Esophagus mucosa (tissue), 1 donor: Measurements from ENCODE around the gene AIFM1. TPM values are rescaled to one million over a fixed set of nuclear protein-coding genes. Genes with fewer than 3 reads are reported as not detected.
"Not testable (repeated sequence)": the region's sequence is repeated elsewhere in the genome, so short reads cannot be mapped to it uniquely, and the experiment has no call there.

Experiments
- ATAC-seq: fragments of 200-7000 bp; cut with Tn5 transposase; one replicate; pipeline ENCODE4 v1.9.1; 2020
- total RNA-seq: library from RNA; stranded (reverse); gene quantifications from one replicate; pipeline ENCODE4 v1.2.4, GENCODE V29; 2023
- donor health status: DM: yes; HTN: yes; CAD: no.

AIFM1 gene
- total RNA-seq, 1 donor from 2014 or later = 21.9 TPM

DNA sequence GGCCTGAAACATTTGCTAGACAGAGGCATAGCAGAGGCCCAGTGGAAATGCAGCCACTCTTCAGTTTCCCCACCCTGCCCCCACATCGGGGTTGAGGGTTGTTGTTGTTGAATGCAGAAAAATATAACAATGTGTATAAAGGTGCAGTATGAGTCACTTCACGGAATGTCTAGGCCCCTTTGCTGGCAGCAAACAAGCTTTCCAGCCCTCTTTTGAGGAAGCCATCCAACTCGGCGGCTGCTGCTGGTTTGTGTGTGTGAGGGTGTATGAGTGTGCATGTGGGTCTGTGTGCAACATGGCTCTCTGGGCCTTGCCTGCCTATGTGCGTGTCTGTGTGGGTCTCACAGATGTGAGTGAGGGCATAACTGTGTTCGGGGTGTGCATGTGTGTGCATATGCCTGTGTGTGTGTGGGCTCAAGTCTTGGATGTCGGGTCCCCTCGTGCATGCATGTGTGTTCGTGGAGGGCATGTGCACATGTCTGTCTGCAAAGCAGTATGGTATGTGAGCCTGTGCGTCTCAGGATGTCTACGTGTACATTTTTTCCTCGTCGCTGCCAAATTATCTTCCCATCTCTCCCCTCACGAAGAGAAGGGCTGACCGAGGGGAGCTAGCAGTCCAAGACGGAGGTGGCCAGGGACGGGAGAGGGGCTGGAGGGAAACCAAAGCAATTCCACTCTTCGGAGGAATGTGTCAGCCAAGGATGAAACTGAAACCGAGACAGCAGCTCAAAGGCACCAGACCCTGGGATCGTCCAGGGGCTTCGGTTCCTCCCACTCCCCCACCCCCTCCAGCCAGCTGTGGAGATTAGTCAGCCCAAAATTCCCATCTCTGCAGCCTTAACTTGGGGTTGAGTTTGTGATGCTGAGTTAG lies 47.0 kb downstream of the AIFM1 start:
- no peak for ATAC-seq

GRCh38 chrX:130117166-130117565 lies 48.5 kb downstream of the AIFM1 start:
- no peak for ATAC-seq

DNA sequence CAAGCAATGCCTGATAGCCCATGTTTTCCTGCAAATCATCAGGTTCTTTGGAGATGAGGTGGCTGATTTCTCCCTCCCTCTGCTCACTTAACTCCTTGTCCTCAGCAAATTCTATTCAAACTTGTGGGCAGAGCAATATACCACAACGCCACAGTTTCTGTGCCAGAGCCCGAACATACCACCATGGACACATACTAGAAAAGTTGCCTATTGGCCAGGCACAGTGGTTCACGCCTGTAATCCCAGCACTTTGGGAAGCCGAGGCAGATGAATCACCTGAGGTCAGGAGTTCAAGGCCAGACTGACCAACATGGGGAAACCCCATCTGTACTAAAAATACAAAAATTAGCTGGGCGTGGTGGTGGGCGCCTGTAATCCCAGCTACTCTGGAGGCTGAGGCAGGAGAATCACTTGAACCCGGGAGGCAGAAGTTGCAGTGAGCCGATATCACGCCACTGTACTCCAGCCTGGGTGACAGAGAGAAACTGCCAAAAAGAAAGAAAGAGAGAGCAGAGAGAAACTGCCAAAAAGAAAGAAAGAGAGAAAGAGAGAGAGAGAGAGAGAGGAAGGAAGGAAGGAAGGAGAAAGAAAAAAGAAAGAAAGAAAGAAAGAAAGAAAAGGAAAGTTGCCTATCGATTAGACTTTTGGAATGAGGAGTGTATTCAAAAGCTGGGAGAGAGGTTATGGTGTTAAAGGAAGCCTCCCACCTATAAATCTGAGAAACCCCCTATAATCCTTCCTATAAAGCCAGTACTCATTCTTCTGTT lies 50.3 kb downstream of the AIFM1 start:
- not testable (repeated sequence) for ATAC-seq

GRCh38 chrX:130114141-130114588 lies 51.5 kb downstream of the AIFM1 start:
- peak; percentile 52 for ATAC-seq

- peak; percentile 71 for ATAC-seq
These were observed 54.2 kb downstream of the AIFM1 start for GRCh38 chrX:130111220-130112154.

DNA sequence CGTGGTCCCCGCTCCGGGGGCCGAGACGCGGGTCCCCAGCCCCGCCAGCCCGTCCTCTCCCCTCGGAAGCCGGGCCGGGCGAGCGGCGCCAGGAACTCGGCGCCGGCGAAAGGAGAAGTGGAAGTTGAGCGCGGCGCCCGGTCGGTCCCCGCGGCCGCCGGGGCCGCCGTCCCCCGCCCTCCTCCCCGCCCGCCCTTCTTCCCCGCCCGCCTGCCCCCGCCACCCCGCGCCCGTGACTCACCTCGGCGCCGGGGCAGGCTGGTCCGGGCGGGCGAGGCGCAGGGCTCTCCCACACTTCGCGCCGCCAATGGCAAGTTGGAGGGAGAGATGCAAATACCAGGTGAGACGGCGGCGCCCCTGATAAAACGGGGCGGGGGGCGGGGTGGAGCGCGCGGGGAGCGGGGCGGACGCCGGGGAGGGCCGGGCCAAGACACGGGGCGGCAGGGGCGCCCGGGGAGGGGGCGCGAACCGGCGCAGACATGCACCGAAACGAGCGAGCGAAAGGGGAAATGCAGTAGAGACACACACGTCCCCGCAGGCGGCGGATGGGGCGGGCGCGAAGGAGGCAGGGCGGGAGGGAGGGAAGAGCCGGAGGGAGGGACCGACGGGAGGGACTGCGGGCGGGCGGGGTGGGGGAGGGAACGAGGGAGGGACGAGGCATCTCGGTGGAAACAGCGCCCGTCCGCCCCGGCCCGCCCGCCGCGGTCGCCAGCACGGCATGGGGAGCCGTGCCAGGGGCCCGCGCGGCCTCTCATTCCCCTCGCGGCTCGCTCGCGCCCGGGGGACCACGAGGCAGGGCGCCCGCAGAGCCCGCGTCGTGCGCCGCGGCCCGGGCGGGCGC lies 55.0 kb downstream of the AIFM1 start, which contains the start of gene ELF4:
ELF4 (minus strand) TSS at position 119 of the 841 bp plus-strand sequence. CDS start 29,167 bp downstream, outside the sequence.
- ATAC-seq = peak; percentile 76

GRCh38 chrX:130109429-130110378 lies 55.9 kb downstream of the AIFM1 start:
- ATAC-seq = no peak

GRCh38 chrX:130108647-130109428 lies 56.8 kb downstream of the AIFM1 start:
- peak; percentile 37 for ATAC-seq

- ATAC-seq = no peak
These were observed 59.6 kb downstream of the AIFM1 start for GRCh38 chrX:130106071-130106470.

DNA sequence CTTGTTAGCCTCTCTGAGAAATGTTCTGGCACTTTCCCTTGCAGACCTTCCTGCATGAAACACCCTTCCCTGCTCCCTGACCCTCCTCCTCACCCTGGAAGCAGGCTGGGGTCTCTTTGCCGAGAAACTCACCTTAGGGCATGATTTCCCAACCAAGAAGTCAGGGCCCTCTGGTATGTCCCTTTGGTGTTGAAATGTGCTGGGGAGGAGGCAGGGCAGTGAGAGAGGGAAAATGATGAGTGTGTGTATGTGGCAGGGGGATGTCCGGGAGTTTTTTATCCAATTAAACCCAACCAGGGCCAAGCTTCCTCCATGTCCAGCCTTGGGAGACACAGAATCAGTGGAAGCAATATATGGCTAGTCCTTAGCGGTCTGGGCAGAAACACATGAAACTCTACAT lies 60.4 kb downstream of the AIFM1 start:
- no peak for ATAC-seq

GRCh38 chrX:130103605-130104004 lies 62.0 kb downstream of the AIFM1 start:
- no peak for ATAC-seq

DNA sequence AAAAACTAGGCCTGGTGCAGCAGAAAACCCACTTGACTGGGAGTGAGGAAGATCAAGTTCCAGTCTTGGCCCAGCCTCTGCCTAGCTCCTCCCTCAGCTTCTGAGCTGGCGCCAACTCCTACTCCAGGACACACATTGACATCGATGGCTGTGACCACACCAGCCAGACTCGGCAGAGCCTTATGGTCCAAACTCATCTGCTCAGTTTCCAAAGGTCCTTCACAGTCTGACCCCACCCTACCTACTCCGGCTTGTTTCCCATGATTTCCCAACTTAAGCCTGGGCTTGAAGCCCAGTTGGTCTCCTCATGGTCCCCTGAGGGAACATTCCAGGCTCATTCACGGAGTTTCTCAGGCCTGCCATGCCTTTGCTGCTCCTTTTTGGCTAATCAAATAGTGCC lies 65.5 kb downstream of the AIFM1 start:
- peak; percentile 35 for ATAC-seq

GRCh38 chrX:130098210-130098552 lies 67.5 kb downstream of the AIFM1 start:
- peak; percentile 35 for ATAC-seq

GRCh38 chrX:130097507-130098209 lies 68.0 kb downstream of the AIFM1 start:
- peak; percentile 72 for ATAC-seq

DNA sequence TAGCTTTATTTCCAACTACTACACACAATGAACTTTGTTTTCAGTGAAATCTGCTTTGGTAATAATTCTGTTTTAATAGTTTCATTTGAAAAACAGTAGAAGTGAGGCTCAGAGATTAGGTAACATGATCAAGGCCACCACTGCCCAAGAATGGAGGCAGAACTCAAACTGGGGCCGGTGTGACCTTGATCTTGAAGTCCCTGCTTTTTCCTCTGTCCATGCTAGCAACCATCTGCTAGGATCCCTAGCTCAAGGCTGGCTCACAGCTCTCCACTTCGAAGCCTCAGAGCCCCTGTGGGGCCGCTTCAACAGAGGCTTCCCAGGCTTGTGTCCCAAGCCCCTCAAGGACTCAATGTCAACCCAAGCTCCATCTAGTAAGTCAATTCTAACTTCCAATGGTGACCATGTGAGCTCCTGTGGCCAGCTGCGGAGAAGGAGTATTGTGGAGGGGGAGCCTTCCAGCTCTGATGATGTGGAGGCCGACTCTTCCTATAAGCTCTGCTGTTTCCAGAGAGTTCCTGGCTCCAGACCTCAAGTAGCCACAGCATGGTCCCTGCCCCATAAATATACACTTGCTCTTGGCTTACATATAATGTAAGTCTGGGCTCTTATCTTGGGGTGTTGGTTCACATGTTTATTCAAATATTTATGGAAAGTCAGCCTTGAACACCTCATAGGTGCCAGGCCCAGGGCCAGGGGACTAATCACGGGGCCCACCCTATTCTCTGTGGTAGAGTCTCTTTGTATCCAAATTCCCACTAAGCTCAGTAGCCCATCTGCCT lies 70.2 kb downstream of the AIFM1 start:
- ATAC-seq = no peak

GRCh38 chrX:130094696-130095095 lies 70.9 kb downstream of the AIFM1 start:
- ATAC-seq = no peak

GRCh38 chrX:130093271-130093670 lies 72.4 kb downstream of the AIFM1 start:
- ATAC-seq = no peak

DNA sequence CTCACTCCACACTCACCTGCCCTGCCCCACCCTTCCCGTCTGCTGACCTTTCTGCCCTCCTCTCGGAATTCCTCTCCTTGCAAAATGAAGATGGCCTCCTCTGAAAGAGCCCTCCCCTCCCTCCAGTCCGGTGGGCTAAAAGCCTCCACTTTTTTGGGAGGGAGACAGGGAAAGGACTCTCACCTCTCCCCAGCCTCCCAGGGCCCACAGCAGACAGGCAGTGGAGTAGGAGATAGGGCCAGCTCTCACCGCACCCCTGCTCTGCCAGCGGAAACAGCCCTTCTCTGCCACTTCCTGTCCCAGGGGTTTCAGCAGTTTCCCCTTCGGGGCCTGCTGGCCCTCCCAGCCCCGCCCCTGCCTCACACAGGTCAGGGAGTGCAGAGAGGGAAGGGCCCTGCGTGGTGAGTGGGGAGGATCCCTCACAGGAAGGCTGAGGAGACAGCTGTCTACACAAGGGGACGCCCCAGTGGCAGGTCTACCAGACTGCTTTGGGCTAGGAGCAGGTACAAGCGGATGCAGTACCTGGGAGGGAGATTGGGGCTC lies 73.6 kb downstream of the AIFM1 start:
- peak; percentile 87 for ATAC-seq
